Kidney (tissue), 14 donors: ENCODE data around the gene NFKBIB. TPM values are rescaled to one million over a fixed set of nuclear protein-coding genes. Genes with fewer than 3 reads are reported as not detected.
A peak's percentile ranks its signal among the peaks of the same experiment; 100 is the strongest.

Experiments used
- DNase-seq, 5 donors: peaks; one replicate each; pipeline ENCODE4 v3.0.0-alpha.2; 2013 to 2020
- FAIRE-seq: peaks from 2 replicates; lab custom pipeline; 2012; peaks lifted over from hg19 to GRCh38; lab: Jason Lieb, UNC
- H3K27ac ChIP-seq, 2 donors: one replicate each; pipeline ENCODE4 v1.7.0; 2013; ENCODE audit warnings: low read depth in 2 of 2, low read length in 2 of 2, inconsistent platforms in 1 of 2
- H3K27me3 ChIP-seq: one replicate; pipeline ENCODE4 v1.7.1; 2013; ENCODE audit warnings: low read length, inconsistent platforms; ENCODE audit not compliant: control insufficient read depth, insufficient read depth
- H3K36me3 ChIP-seq, 3 donors: one replicate each; pipeline versions ENCODE4 v1.7.0 to v1.7.1; 2013; ENCODE audit warnings: low read length in 3 of 3, control low read depth in 1 of 3, inconsistent platforms in 1 of 3; ENCODE audit not compliant: insufficient read depth in 3 of 3, control insufficient read depth in 2 of 3
- H3K4me1 ChIP-seq, 3 donors: one replicate each; pipeline versions ENCODE4 v1.7.0 to v1.7.1; 2013; ENCODE audit warnings: low read length in 3 of 3, inconsistent platforms in 1 of 3, low read depth in 1 of 3; ENCODE audit not compliant: control insufficient read depth in 2 of 3, insufficient read depth in 2 of 3
- H3K4me3 ChIP-seq, 3 donors: one replicate each; pipeline versions ENCODE4 v1.7.0 to v1.8.1; 2013; ENCODE audit warnings: low read length in 3 of 3, control low read depth in 1 of 3, inconsistent platforms in 1 of 3
- H3K9ac ChIP-seq, 3 donors: one replicate each; pipeline versions ENCODE4 v1.7.0 to v1.7.1; 2013; ENCODE audit warnings: low read length in 3 of 3, control low read depth in 1 of 3, inconsistent platforms in 1 of 3
- H3K9me3 ChIP-seq, 3 donors: one replicate each; pipeline versions ENCODE4 v1.7.0 to v1.7.1; 2013; ENCODE audit warnings: low read length in 3 of 3, control low read depth in 1 of 3, inconsistent platforms in 1 of 3; ENCODE audit not compliant: control insufficient read depth in 2 of 3, insufficient read depth in 1 of 3
- CTCF ChIP-seq: IDR thresholded peaks from 3 replicates; pipeline ENCODE4 v1.5.1; 2012; ENCODE audit warnings: mild to moderate bottlenecking, moderate library complexity, borderline replicate concordance; ENCODE audit not compliant: insufficient read depth; ENCODE audit errors: extremely low read depth
- intact Hi-C: fragments of 100-400 bp; cut with DNase I; formaldehyde crosslinking; loops from one replicate; pipeline ENCODE4 v1.11.1; 2022
- polyA plus RNA-seq: library from polyadenylated mRNA; stranded (reverse); fragments of 350-450 nt; fragmentation: Illumina TruSeq; extraction: RNeasy Lipid Tissue Mini Kit (QIAGEN cat#74804); gene quantifications from one replicate; pipeline ENCODE4 v1.2.3, GENCODE V29; 2014; ENCODE audit warnings: low read depth, low replicate concordance; ENCODE audit not compliant: insufficient read depth
- total RNA-seq: library from RNA; stranded (reverse); fragmentation: NEBNext Ultra II Directional; extraction: Animal tissue kit (Norgen Biotek cat#: 25700); gene quantifications from one replicate; pipeline ENCODE4 v1.2.1, GENCODE V29; 2021
- donor health status: control.
- donor health status: control.
- donor health status: control.
- donor health status: control.
- donor health status: control.
- donor health status: DM: yes; HTN: yes; CAD: no.
- donor health status: Normal renal cell carcinoma (clear cell type).

NFKBIB gene
- total and polyA plus RNA-seq, 2 donors from 2014 or later, result 23.2 to 37.6 TPM

- H3K9ac ChIP-seq, result no peak overlapping the region
- DNase-seq (no peak), FAIRE-seq (no peak)
- peaks cover 2% of the 10 kb centered on the region for H3K27me3 ChIP-seq
- H3K9me3 ChIP-seq, result no peaks in the 10 kb centered on the region
- intact Hi-C loops, result no loop called here
- no peaks in the 10 kb centered on the region for H3K4me1 ChIP-seq
- H3K36me3 ChIP-seq, result peaks cover 0 to 8% (median 8%) of the 10 kb centered on the region in 3 donors
- H3K4me3 ChIP-seq, result no peak overlapping the region
- no peak for TF ChIP-seq CTCF
- H3K27ac ChIP-seq, result no peak overlapping the region
These were observed 7.9 kb downstream of the NFKBIB start for GRCh38 chr19:38907670-38908069.

GRCh38 chr19:38908911-38909310, 9.1 kb downstream of the NFKBIB start:
- Histone ChIP-seq H3K9me3 (no peaks in the 10 kb centered on the region), H3K27ac (no peak overlapping the region), H3K4me3 (no peak overlapping the region), H3K4me1 (no peaks in the 10 kb centered on the region), H3K27me3 (peaks cover 2% of the 10 kb centered on the region), H3K9ac (no peak overlapping the region), H3K36me3 (peaks cover 0 to 8% (median 8%) of the 10 kb centered on the region in 3 donors)
- no peak for FAIRE-seq
- TF ChIP-seq CTCF, result no peak
- DNase-seq, result no peak
- intact Hi-C loops, result no loop called here

DNA sequence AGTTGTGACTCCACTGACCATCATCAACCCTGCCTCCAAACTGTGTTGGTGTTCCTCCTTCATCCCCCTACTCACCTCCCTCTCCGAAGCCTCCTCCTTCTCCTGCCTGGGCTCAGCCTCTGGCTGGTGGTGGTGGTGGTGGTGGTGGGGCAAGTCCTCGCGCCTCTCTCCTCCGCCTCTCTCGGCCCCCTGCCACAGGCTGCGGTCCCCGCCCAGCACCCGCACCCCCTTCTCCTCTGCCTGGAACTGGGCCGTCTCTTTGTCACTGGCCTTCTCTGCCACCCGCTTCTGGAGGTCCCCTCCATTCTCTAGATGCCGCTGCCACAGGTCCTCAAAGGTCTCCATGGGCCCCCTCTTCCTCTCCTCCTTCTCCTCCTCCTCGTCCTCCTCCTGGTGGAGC, 10.7 kb downstream of the NFKBIB start:
- H3K36me3 ChIP-seq, result peaks cover 0 to 6% (median 2%) of the 10 kb centered on the region in 3 donors
- peaks cover 2% of the 10 kb centered on the region for H3K27me3 ChIP-seq
- H3K27ac ChIP-seq, result no peak overlapping the region
- H3K9me3 ChIP-seq, result no peaks in the 10 kb centered on the region
- H3K4me1 ChIP-seq, result no peaks in the 10 kb centered on the region
- DNase-seq (no peak), FAIRE-seq (no peak)
- no peak overlapping the region for H3K4me3 ChIP-seq
- no peak overlapping the region for H3K9ac ChIP-seq
- no peak for TF ChIP-seq CTCF
- intact Hi-C loops, result no loop called here

GRCh38 chr19:38911388-38912001, 11.7 kb downstream of the NFKBIB start:
- DNase-seq (peak in 1 of 5 donors; percentile 10), FAIRE-seq (no peak)
- no peak overlapping the region for H3K9ac ChIP-seq
- no peaks in the 10 kb centered on the region for H3K9me3 ChIP-seq
- no peak overlapping the region for H3K4me3 ChIP-seq
- intact Hi-C loops, result no loop called here
- H3K36me3 ChIP-seq, result peaks cover 0 to 3% (median 0%) of the 10 kb centered on the region in 3 donors
- H3K4me1 ChIP-seq, result no peaks in the 10 kb centered on the region
- H3K27ac ChIP-seq, result no peak overlapping the region
- H3K27me3 ChIP-seq, result peaks cover 2% of the 10 kb centered on the region
- no peak for TF ChIP-seq CTCF
